DND-41 (cell line): ENCODE data around the gene LINC01488.

Experiments used
- EZH2 ChIP-seq: IDR thresholded peaks from 3 replicates; pipeline ENCODE4 v1.6.1; 2012; ENCODE audit warnings: borderline replicate concordance, low read depth, mild to moderate bottlenecking, moderate library complexity, low read length, inconsistent platforms; ENCODE audit not compliant: severe bottlenecking
- TF ChIP-seq, protein P1 (sequence below): IDR thresholded peaks from 2 replicates; pipeline ENCODE4 v1.5.1; 2012; ENCODE audit warnings: borderline replicate concordance, low read length, moderate library complexity, mild to moderate bottlenecking; ENCODE audit not compliant: poor library complexity, severe bottlenecking; ENCODE audit errors: extremely low read depth

DNA sequence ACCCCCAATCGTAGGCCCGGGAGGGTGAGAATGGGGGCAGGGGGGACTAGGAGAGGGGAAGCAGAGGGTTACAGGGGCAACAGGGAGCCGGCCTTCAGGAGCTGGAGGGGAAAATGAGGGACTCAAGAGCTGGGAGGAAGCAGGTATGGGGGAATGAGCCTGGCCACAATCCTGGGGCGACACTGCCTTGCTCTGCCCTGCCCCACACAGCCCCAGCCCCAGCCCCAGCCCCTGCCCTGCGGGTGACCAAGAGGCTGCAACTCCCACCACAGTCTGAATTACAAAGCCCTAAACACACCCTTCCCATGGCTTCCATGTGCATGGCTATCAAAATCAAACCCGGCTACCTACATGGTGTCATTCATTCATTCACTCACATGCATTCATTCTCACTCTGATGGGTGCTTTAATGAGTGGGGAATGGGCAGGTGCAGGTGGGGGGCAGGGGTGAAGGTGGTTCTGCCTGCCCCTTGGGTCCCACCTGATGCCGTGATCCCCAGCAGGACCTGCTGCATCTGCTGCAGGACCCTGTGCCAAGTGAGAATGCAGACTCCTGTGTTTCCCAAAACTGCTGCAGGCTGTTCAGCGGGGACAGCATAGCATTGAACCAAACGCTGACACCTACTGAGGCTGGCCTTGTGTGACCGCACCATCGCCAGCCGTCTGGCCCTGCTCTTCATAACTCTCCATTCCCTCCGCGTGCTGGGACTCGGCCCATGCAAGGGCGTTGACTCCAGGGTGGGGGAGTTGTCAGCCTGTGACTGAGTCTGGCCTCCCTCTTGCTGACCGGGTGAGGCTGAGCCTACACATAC, 9.5 kb upstream of the LINC01488 start:
- TF ChIP-seq, protein P1, sequence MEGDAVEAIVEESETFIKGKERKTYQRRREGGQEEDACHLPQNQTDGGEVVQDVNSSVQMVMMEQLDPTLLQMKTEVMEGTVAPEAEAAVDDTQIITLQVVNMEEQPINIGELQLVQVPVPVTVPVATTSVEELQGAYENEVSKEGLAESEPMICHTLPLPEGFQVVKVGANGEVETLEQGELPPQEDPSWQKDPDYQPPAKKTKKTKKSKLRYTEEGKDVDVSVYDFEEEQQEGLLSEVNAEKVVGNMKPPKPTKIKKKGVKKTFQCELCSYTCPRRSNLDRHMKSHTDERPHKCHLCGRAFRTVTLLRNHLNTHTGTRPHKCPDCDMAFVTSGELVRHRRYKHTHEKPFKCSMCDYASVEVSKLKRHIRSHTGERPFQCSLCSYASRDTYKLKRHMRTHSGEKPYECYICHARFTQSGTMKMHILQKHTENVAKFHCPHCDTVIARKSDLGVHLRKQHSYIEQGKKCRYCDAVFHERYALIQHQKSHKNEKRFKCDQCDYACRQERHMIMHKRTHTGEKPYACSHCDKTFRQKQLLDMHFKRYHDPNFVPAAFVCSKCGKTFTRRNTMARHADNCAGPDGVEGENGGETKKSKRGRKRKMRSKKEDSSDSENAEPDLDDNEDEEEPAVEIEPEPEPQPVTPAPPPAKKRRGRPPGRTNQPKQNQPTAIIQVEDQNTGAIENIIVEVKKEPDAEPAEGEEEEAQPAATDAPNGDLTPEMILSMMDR: no peak
- no peak for TF ChIP-seq EZH2
